Chondrocyte (in vitro differentiated cells): ENCODE measurements around the gene MYBPHL. TPM values are rescaled to one million over a fixed set of nuclear protein-coding genes. Genes with fewer than 3 reads are reported as not detected.

ENCODE experiments used
- DNase-seq: peaks from one replicate; pipeline ENCODE4 v3.0.0; 2021; ENCODE audit warnings: mixed read lengths, low spot score
- H3K27ac Mint-ChIP-seq: one replicate; pipeline ENCODE4 v1.8.0; 2021; ENCODE audit warnings: mild to moderate bottlenecking, moderate library complexity, mixed read lengths; ENCODE audit not compliant: unreplicated experiment
- H3K27me3 Mint-ChIP-seq: 2 replicates; pipeline ENCODE4 v1.8.0; 2021; ENCODE audit warnings: low read depth, mixed read lengths
- H3K36me3 Mint-ChIP-seq: 2 replicates; pipeline ENCODE4 v1.8.0; 2021; ENCODE audit warnings: low read depth, mixed read lengths
- H3K4me1 Mint-ChIP-seq: 2 replicates; pipeline ENCODE4 v1.8.0; 2021; ENCODE audit warnings: low read depth, mild to moderate bottlenecking, mixed read lengths
- H3K4me3 Mint-ChIP-seq: one replicate; pipeline ENCODE4 v1.8.0; 2021; ENCODE audit warnings: mild to moderate bottlenecking, moderate library complexity, mixed read lengths; ENCODE audit not compliant: unreplicated experiment
- H3K9me3 Mint-ChIP-seq: 2 replicates; pipeline ENCODE4 v1.8.0; 2021; ENCODE audit warnings: low read depth, mixed read lengths
- CTCF ChIP-seq: fragments of 200-600 bp; sonication (generic); IDR thresholded peaks from 2 replicates; pipeline ENCODE4 v1.5.0; 2021; ENCODE audit warnings: antibody characterized with exemption, mild to moderate bottlenecking, moderate library complexity
- total RNA-seq: library from RNA; stranded (reverse); gene quantifications from 3 replicates; pipeline ENCODE4 v1.2.1, GENCODE V29; 2021

The MYBPHL gene
- total RNA-seq, 1 donor from 2014 or later, result not detected

- Mint-ChIP-seq H3K9me3 (no peaks in the 10 kb centered on the region), H3K4me3 (no peak overlapping the region), H3K36me3 (no peaks in the 10 kb centered on the region), H3K27ac (no peak overlapping the region), H3K27me3 (no peaks in the 10 kb centered on the region), H3K4me1 (peaks cover 26% of the 10 kb centered on the region)
- TF ChIP-seq CTCF, result no peak
- no peak for DNase-seq
Measured at GRCh38 chr1:109295712-109296415, 10.9 kb downstream of the MYBPHL start.

GRCh38 chr1:109294481-109294880, 12.3 kb downstream of the MYBPHL start:
- Mint-ChIP-seq H3K4me1 (peaks cover 16% of the 10 kb centered on the region), H3K4me3 (no peak overlapping the region), H3K27ac (no peak overlapping the region), H3K36me3 (no peaks in the 10 kb centered on the region), H3K27me3 (no peaks in the 10 kb centered on the region), H3K9me3 (no peaks in the 10 kb centered on the region)
- DNase-seq, result no peak
- TF ChIP-seq CTCF, result no peak

GRCh38 chr1:109293026-109293425, 13.8 kb downstream of the MYBPHL start:
- no peak for TF ChIP-seq CTCF
- Mint-ChIP-seq H3K36me3 (no peaks in the 10 kb centered on the region), H3K4me3 (no peak overlapping the region), H3K27ac (no peak overlapping the region), H3K27me3 (no peaks in the 10 kb centered on the region), H3K4me1 (peaks cover 1% of the 10 kb centered on the region), H3K9me3 (no peaks in the 10 kb centered on the region)
- DNase-seq, result no peak

GRCh38 chr1:109292364-109292763, 14.4 kb downstream of the MYBPHL start:
- H3K4me1 Mint-ChIP-seq, result no peaks in the 10 kb centered on the region
- H3K36me3 Mint-ChIP-seq, result no peaks in the 10 kb centered on the region
- no peak overlapping the region for H3K27ac Mint-ChIP-seq

GRCh38 chr1:109290998-109291397, 15.8 kb downstream of the MYBPHL start:
- no peaks in the 10 kb centered on the region for H3K27me3 Mint-ChIP-seq
- no peaks in the 10 kb centered on the region for H3K4me1 Mint-ChIP-seq
- H3K36me3 Mint-ChIP-seq, result no peaks in the 10 kb centered on the region

More at GRCh38 chr1:109292364-109292763, 14.4 kb downstream of the MYBPHL start:
- Mint-ChIP-seq H3K9me3 (no peaks in the 10 kb centered on the region), H3K4me3 (no peak overlapping the region), H3K27me3 (no peaks in the 10 kb centered on the region)
- TF ChIP-seq CTCF, result no peak
- no peak for DNase-seq

More at GRCh38 chr1:109290998-109291397, 15.8 kb downstream of the MYBPHL start:
- H3K4me3 Mint-ChIP-seq, result no peak overlapping the region
- no peaks in the 10 kb centered on the region for H3K9me3 Mint-ChIP-seq
- no peak overlapping the region for H3K27ac Mint-ChIP-seq
- no peak for DNase-seq
- TF ChIP-seq CTCF, result no peak
